GM12878 (cell line): ENCODE results near the gene CENPP.

Source experiments
- EZH2 ChIP-seq: IDR thresholded peaks from 2 replicates; pipeline ENCODE4 v1.6.1; 2012; ENCODE audit warnings: low read depth, mild to moderate bottlenecking, control low read depth, inconsistent platforms, low read length, borderline replicate concordance; ENCODE audit not compliant: control insufficient read depth
- JUNB ChIP-seq: IDR thresholded peaks from 2 replicates; pipeline ENCODE4 v1.6.1; 2016; ENCODE audit warnings: antibody characterized with exemption, mild to moderate bottlenecking
- NRF1 ChIP-seq: conservative IDR thresholded peaks from 2 replicates; pipeline ENCODE4 v1.6.1; 2011; ENCODE audit warnings: mild to moderate bottlenecking, low read depth, low read length, improper control_type of control experiment
- RB1 ChIP-seq: fragments of 450-650 bp; formaldehyde crosslinking; IDR thresholded peaks from 2 replicates; pipeline ENCODE4 v1.6.1; 2017; ENCODE audit warnings: mild to moderate bottlenecking, borderline replicate concordance
- SPI1 ChIP-seq: IDR thresholded peaks from 2 replicates; pipeline ENCODE4 v1.6.1; 2011; ENCODE audit warnings: low read depth, mild to moderate bottlenecking, low read length, moderate library complexity, borderline replicate concordance; ENCODE audit not compliant: insufficient read depth
- ZNF274 ChIP-seq: IDR thresholded peaks from one replicate; pipeline ENCODE4 v1.8.0; 2011; ENCODE audit not compliant: insufficient read length, insufficient read depth
- ZZZ3 ChIP-seq: IDR thresholded peaks from 2 replicates; pipeline ENCODE4 v1.6.1; 2011; ENCODE audit warnings: low read depth; ENCODE audit not compliant: control insufficient read depth, insufficient read length
- TF ChIP-seq, protein P1 (sequence below), 3 experiments: IDR thresholded peaks in 2 of 3; conservative IDR thresholded peaks in 1 of 3; 2 replicates each; pipeline ENCODE4 v1.5.1; 2011; ENCODE audit warnings: low read depth in 3 of 3, low read length in 3 of 3, mild to moderate bottlenecking in 3 of 3, control low read depth in 2 of 3, moderate library complexity in 2 of 3, inconsistent platforms in 1 of 3, mixed read lengths in 1 of 3; ENCODE audit not compliant: control insufficient read depth in 2 of 3, insufficient read depth in 1 of 3; ENCODE audit errors: extremely low read depth in 1 of 3
- TF ChIP-seq, protein P2 (sequence below): fragments of 150-350 bp; IDR thresholded peaks from 2 replicates; pipeline ENCODE4 v1.6.1; 2016; ENCODE audit warnings: low read depth, low read length
- TF ChIP-seq, protein P3 (sequence below): fragments of 450-650 bp; IDR thresholded peaks from 2 replicates; pipeline ENCODE4 v1.6.1; 2017; ENCODE audit warnings: antibody characterized with exemption, mild to moderate bottlenecking, moderate library complexity

DNA sequence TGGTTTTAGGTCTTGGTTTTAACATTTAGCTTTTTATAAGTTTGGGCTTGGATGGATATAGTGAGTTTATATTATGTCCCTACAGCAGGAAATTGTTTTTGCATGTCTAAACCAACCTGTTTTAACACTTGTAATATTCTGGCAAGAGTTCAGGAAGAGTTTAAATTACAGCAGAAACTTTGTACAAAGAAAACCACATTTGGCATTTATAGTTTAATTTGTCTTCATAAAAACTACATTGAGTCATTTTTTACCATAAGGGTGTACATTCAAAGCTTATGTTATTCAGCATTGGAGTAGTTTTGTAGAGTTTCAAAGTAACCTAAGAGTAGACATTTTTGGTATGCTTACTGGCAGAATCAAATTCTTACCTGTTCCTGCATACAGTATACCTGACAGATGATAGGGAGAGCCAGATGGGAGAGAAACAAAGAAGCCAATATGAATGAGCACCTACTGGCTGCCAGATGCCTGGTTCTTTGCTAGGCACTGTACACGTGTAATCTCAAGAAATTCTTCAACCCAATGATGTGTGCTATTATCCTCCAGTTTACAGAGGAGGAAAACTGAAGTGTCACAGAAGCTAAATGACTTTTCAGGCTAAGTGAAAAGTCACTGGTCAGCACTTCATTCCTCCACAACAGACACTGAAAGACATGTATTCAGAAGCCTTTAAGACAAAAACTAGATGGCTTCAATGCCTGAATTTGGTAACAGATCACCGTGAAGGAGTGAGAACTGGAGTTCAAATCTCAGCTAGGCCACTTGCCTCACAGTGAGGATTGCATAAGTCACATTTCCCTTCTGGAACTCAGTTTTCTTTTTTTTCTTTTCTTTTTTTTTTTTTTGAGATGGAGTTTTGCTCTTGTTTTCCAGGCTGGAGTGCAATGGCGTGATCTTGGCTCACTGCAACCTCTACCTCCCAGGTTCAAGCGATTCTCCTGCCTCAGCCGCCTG, 235.9 kb downstream of the CENPP start:
- TF ChIP-seq, protein P1, sequence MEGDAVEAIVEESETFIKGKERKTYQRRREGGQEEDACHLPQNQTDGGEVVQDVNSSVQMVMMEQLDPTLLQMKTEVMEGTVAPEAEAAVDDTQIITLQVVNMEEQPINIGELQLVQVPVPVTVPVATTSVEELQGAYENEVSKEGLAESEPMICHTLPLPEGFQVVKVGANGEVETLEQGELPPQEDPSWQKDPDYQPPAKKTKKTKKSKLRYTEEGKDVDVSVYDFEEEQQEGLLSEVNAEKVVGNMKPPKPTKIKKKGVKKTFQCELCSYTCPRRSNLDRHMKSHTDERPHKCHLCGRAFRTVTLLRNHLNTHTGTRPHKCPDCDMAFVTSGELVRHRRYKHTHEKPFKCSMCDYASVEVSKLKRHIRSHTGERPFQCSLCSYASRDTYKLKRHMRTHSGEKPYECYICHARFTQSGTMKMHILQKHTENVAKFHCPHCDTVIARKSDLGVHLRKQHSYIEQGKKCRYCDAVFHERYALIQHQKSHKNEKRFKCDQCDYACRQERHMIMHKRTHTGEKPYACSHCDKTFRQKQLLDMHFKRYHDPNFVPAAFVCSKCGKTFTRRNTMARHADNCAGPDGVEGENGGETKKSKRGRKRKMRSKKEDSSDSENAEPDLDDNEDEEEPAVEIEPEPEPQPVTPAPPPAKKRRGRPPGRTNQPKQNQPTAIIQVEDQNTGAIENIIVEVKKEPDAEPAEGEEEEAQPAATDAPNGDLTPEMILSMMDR (IDR thresholded peaks at IDR 0.05 in 2 of 3, conservative IDR thresholded peaks at IDR 0.05 in 1 of 3; ENCODE audit: control insufficient read depth in 2 of 3, extremely low read depth in 1 of 3, insufficient read depth in 1 of 3, low read depth in 3 of 3, low read length in 3 of 3) = no peak
- TF ChIP-seq RB1 (no peak), ZZZ3 (no peak), SPI1 (no peak), NRF1 (no peak), JUNB (no peak), EZH2 (no peak), ZNF274 (no peak)
- TF ChIP-seq, protein P2, sequence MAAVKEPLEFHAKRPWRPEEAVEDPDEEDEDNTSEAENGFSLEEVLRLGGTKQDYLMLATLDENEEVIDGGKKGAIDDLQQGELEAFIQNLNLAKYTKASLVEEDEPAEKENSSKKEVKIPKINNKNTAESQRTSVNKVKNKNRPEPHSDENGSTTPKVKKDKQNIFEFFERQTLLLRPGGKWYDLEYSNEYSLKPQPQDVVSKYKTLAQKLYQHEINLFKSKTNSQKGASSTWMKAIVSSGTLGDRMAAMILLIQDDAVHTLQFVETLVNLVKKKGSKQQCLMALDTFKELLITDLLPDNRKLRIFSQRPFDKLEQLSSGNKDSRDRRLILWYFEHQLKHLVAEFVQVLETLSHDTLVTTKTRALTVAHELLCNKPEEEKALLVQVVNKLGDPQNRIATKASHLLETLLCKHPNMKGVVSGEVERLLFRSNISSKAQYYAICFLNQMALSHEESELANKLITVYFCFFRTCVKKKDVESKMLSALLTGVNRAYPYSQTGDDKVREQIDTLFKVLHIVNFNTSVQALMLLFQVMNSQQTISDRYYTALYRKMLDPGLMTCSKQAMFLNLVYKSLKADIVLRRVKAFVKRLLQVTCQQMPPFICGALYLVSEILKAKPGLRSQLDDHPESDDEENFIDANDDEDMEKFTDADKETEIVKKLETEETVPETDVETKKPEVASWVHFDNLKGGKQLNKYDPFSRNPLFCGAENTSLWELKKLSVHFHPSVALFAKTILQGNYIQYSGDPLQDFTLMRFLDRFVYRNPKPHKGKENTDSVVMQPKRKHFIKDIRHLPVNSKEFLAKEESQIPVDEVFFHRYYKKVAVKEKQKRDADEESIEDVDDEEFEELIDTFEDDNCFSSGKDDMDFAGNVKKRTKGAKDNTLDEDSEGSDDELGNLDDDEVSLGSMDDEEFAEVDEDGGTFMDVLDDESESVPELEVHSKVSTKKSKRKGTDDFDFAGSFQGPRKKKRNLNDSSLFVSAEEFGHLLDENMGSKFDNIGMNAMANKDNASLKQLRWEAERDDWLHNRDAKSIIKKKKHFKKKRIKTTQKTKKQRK = no peak
- TF ChIP-seq, protein P3, sequence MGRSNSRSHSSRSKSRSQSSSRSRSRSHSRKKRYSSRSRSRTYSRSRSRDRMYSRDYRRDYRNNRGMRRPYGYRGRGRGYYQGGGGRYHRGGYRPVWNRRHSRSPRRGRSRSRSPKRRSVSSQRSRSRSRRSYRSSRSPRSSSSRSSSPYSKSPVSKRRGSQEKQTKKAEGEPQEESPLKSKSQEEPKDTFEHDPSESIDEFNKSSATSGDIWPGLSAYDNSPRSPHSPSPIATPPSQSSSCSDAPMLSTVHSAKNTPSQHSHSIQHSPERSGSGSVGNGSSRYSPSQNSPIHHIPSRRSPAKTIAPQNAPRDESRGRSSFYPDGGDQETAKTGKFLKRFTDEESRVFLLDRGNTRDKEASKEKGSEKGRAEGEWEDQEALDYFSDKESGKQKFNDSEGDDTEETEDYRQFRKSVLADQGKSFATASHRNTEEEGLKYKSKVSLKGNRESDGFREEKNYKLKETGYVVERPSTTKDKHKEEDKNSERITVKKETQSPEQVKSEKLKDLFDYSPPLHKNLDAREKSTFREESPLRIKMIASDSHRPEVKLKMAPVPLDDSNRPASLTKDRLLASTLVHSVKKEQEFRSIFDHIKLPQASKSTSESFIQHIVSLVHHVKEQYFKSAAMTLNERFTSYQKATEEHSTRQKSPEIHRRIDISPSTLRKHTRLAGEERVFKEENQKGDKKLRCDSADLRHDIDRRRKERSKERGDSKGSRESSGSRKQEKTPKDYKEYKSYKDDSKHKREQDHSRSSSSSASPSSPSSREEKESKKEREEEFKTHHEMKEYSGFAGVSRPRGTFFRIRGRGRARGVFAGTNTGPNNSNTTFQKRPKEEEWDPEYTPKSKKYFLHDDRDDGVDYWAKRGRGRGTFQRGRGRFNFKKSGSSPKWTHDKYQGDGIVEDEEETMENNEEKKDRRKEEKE = no peak
